Natural killer cell (primary cell): Measurements from ENCODE around the gene ST3GAL4. TPM values are rescaled to one million over a fixed set of nuclear protein-coding genes. Genes with fewer than 3 reads are reported as not detected.
A peak's percentile ranks its signal among the peaks of the same experiment; 100 is the strongest.
"Not testable (repeated sequence)": the region's sequence is repeated elsewhere in the genome, so short reads cannot be mapped to it uniquely, and the experiment has no call there.

Experiments used
- ATAC-seq, 3 donors: fragments of 150-1000 bp in 2 of 3; fragments of 200-7000 bp in 1 of 3; cut with Tn5 transposase; 1 replicate in 1 of 3; 2 replicates in 2 of 3; pipeline ENCODE4 v1.10.0; 2021; ENCODE audit warnings: mild to moderate bottlenecking in 2 of 3, moderate library complexity in 2 of 3
- DNase-seq, 2 donors: peaks; one replicate each; pipeline versions ENCODE4 v3.0.0 to v3.0.0-alpha.2; 2013 to 2021; ENCODE audit warnings: mixed read lengths in 1 of 2
- H3K27ac ChIP-seq: one replicate; pipeline ENCODE4 v1.5.1; 2013; ENCODE audit warnings: mild to moderate bottlenecking, low read length
- H3K27me3 ChIP-seq: one replicate; pipeline ENCODE4 v1.6.1; 2013; ENCODE audit warnings: low read length; ENCODE audit not compliant: control insufficient read depth, insufficient read depth
- H3K36me3 ChIP-seq: one replicate; pipeline ENCODE4 v1.6.1; 2013; ENCODE audit warnings: low read length; ENCODE audit not compliant: control insufficient read depth, insufficient read depth
- H3K4me1 ChIP-seq: one replicate; pipeline ENCODE4 v1.6.1; 2013; ENCODE audit warnings: low read length; ENCODE audit not compliant: control insufficient read depth, insufficient read depth
- H3K4me3 ChIP-seq: one replicate; pipeline ENCODE4 v1.5.1; 2013; ENCODE audit warnings: low read length
- H3K9me3 ChIP-seq: one replicate; pipeline ENCODE4 v1.6.1; 2013; ENCODE audit warnings: low read length; ENCODE audit not compliant: control insufficient read depth, insufficient read depth
- H3K27ac Mint-ChIP-seq, 2 donors: one replicate each; pipeline ENCODE4 v1.8.0; 2022; ENCODE audit warnings: mild to moderate bottlenecking in 2 of 2, mixed read lengths in 2 of 2, moderate library complexity in 1 of 2
- H3K27me3 Mint-ChIP-seq, 2 donors: one replicate each; pipeline ENCODE4 v1.8.0; 2022; ENCODE audit warnings: low read depth in 2 of 2, mixed read lengths in 2 of 2
- H3K36me3 Mint-ChIP-seq: one replicate; pipeline ENCODE4 v1.8.0; 2022; ENCODE audit warnings: mixed read lengths
- H3K4me1 Mint-ChIP-seq, 2 donors: one replicate each; pipeline ENCODE4 v1.8.0; 2022; ENCODE audit warnings: mixed read lengths in 2 of 2
- H3K4me3 Mint-ChIP-seq: one replicate; pipeline ENCODE4 v1.8.0; 2022; ENCODE audit warnings: mild to moderate bottlenecking, moderate library complexity, mixed read lengths
- H3K9me3 Mint-ChIP-seq, 2 donors: one replicate each; pipeline ENCODE4 v1.8.0; 2022; ENCODE audit warnings: mixed read lengths in 2 of 2
- CTCF ChIP-seq: fragments of 200-600 bp; IDR thresholded peaks from one replicate; pipeline ENCODE4 v1.8.0; 2022; ENCODE audit warnings: antibody characterized with exemption
- WGBS: methylation state at CpG from one replicate; pipeline ENCODE4 v1.1.7; 2013; ENCODE audit warnings: missing lambda C conversion rate; ENCODE audit not compliant: insufficient coverage; 5-methylcytosine and 5-hydroxymethylcytosine counted together
- intact Hi-C: fragments of 100-400 bp; cut with micrococcal nuclease; formaldehyde crosslinking; loops from one replicate; pipeline ENCODE4 v1.14.2; 2022
- total RNA-seq, 4 donors: library from RNA; stranded (reverse); fragments of 120-200 nt in 1 of 4; gene quantifications; one replicate each; pipeline versions ENCODE4 v1.2.3 to v1.2.4, GENCODE V29; 2013 to 2022

The ST3GAL4 gene
- total RNA-seq, 3 donors from 2014 or later (not counting 1 experiment from before 2014, with no cell fraction given): 43.3 to 57.6 (median 47.3) TPM

GRCh38 chr11:126383339-126384335 lies 28.2 kb downstream of the ST3GAL4 start:
- Histone ChIP-seq H3K4me3 (no peak overlapping the region), H3K27me3 (no peaks in the 10 kb centered on the region), H3K36me3 (no peaks in the 10 kb centered on the region), H3K27ac (no peak overlapping the region), H3K4me1 (peaks cover 23% of the 10 kb centered on the region), H3K9me3 (no peaks in the 10 kb centered on the region)
- ATAC-seq (no peak), DNase-seq (no peak)
- Mint-ChIP-seq H3K27ac (peak overlapping the region in 1 of 2 donors; percentile 64), H3K27me3 (no peaks in the 10 kb centered on the region), H3K36me3 (no peaks in the 10 kb centered on the region), H3K4me3 (no peak overlapping the region), H3K9me3 (no peaks in the 10 kb centered on the region), H3K4me1 (peaks cover 36 to 42% of the 10 kb centered on the region in 2 donors)
- WGBS: 79% methylated on average over 20 of the region's 20 CpGs
- no peak for TF ChIP-seq CTCF
- intact Hi-C loops: no loop called here

- Histone ChIP-seq H3K27me3 (no peaks in the 10 kb centered on the region), H3K36me3 (no peaks in the 10 kb centered on the region), H3K9me3 (no peaks in the 10 kb centered on the region), H3K4me1 (peaks cover 23% of the 10 kb centered on the region), H3K4me3 (no peak overlapping the region), H3K27ac (no peak overlapping the region)
- Mint-ChIP-seq H3K4me1 (peaks cover 31 to 42% of the 10 kb centered on the region in 2 donors), H3K4me3 (no peak overlapping the region), H3K27ac (peak overlapping the region in 1 of 2 donors; percentile 64), H3K36me3 (no peaks in the 10 kb centered on the region), H3K27me3 (no peaks in the 10 kb centered on the region), H3K9me3 (no peaks in the 10 kb centered on the region)
- ATAC-seq (no peak), DNase-seq (no peak)
- WGBS: 85% methylated on average over 9 of the region's 9 CpGs
- no peak for TF ChIP-seq CTCF
- intact Hi-C loops: no loop called here
Observed at GRCh38 chr11:126384449-126385070, 29.1 kb downstream of the ST3GAL4 start.

- no peak overlapping the region for H3K4me3 Mint-ChIP-seq
- no peaks in the 10 kb centered on the region for H3K36me3 ChIP-seq
- H3K27ac ChIP-seq: no peak overlapping the region
- WGBS: 58% methylated on average over 8 of the region's 8 CpGs
- H3K4me1 ChIP-seq: peaks cover 20% of the 10 kb centered on the region
- no peaks in the 10 kb centered on the region for H3K36me3 Mint-ChIP-seq
- H3K4me1 Mint-ChIP-seq: peaks cover 33 to 42% of the 10 kb centered on the region in 2 donors
- no peaks in the 10 kb centered on the region for H3K27me3 ChIP-seq
- no peaks in the 10 kb centered on the region for H3K27me3 Mint-ChIP-seq
- H3K9me3 ChIP-seq: no peaks in the 10 kb centered on the region
- H3K27ac Mint-ChIP-seq: peak overlapping the region; percentile 76 to 92
- DNase-seq: no peak
- intact Hi-C loops: no loop called here
- H3K9me3 Mint-ChIP-seq: no peaks in the 10 kb centered on the region
- ATAC-seq: peak; percentile 30 to 51 (median 32)
- H3K4me3 ChIP-seq: no peak overlapping the region
- no peak for TF ChIP-seq CTCF
Observed at GRCh38 chr11:126385991-126386728, 30.7 kb downstream of the ST3GAL4 start.

- H3K4me3 Mint-ChIP-seq, DNase-seq, H3K9me3 Mint-ChIP-seq, H3K4me3 ChIP-seq, H3K27me3 Mint-ChIP-seq, H3K36me3 ChIP-seq, H3K9me3 ChIP-seq, H3K36me3 Mint-ChIP-seq, H3K27ac ChIP-seq, H3K27me3 ChIP-seq, intact Hi-C loops: not testable (repeated sequence)
- Mint-ChIP-seq H3K27ac (peak overlapping the region; percentile 76 to 92), H3K4me1 (peaks cover 38 to 45% of the 10 kb centered on the region in 2 donors)
- peak in 2 of 3 donors; percentile 46 to 61 for ATAC-seq
- WGBS: 33% methylated on average over 3 of the region's 5 CpGs
- peaks cover 25% of the 10 kb centered on the region for H3K4me1 ChIP-seq
Observed at GRCh38 chr11:126386729-126387071, 31.2 kb downstream of the ST3GAL4 start.
